H1 (cell line): ENCODE data around the gene MRPL27. TPM values are rescaled to one million over a fixed set of nuclear protein-coding genes. Genes with fewer than 3 reads are reported as not detected.

Source experiments
- CTCF ChIA-PET: fragments of 300-600 bp; sonication (Branson Sonifier 250); formaldehyde crosslinking; loops from one replicate; lab custom pipeline; 2021; ENCODE audit not compliant: partially characterized antibody; lab: Charles Lee
- POLR2A ChIA-PET: fragments of 300-600 bp; sonication (Branson Sonifier 250); formaldehyde crosslinking; loops from one replicate; lab custom pipeline; 2021; ENCODE audit warnings: inconsistent platforms; ENCODE audit not compliant: partially characterized antibody; lab: Charles Lee
- DNase-seq, 2 experiments: peaks; one replicate each; pipeline versions ENCODE4 v3.0.0 to v3.0.0-alpha.2; 2010 to 2022; ENCODE audit warnings: low spot score in 2 of 2, low read depth in 1 of 2, mixed read lengths in 1 of 2
- FAIRE-seq: peaks from 2 replicates; lab custom pipeline; 2011; peaks lifted over from hg19 to GRCh38; lab: Jason Lieb, UNC
- H2AFZ ChIP-seq: 2 replicates; pipeline ENCODE4 v1.8.1; 2012; ENCODE audit warnings: low read length, inconsistent platforms
- H2AK5ac ChIP-seq: 2 replicates; pipeline ENCODE4 v1.6.1; 2013; ENCODE audit warnings: low read depth, low read length
- H2BK120ac ChIP-seq: replicated peaks from 2 replicates; pipeline ENCODE3; 2013; ENCODE audit warnings: low read depth, low read length, inconsistent platforms
- H2BK12ac ChIP-seq: 2 replicates; pipeline ENCODE4 v1.6.1; 2013; ENCODE audit warnings: low read depth, low read length
- H2BK15ac ChIP-seq: 2 replicates; pipeline ENCODE4 v1.6.1; 2013; ENCODE audit warnings: low read length
- H2BK20ac ChIP-seq: 2 replicates; pipeline ENCODE4 v1.6.1; 2013; ENCODE audit warnings: low read length
- H2BK5ac ChIP-seq: 2 replicates; pipeline ENCODE4 v1.6.1; 2013; ENCODE audit warnings: low read depth, low read length
- H3K14ac ChIP-seq: 2 replicates; pipeline ENCODE4 v1.6.1; 2013; ENCODE audit warnings: inconsistent platforms; ENCODE audit not compliant: insufficient read length
- H3K18ac ChIP-seq: 2 replicates; pipeline ENCODE4 v1.6.1; 2013; ENCODE audit warnings: low read length; ENCODE audit errors: extremely low read depth
- H3K23ac ChIP-seq: 2 replicates; pipeline ENCODE4 v1.6.1; 2013; ENCODE audit warnings: inconsistent platforms; ENCODE audit not compliant: insufficient read length
- H3K23me2 ChIP-seq: 2 replicates; pipeline ENCODE4 v1.6.1; 2013; ENCODE audit warnings: low read depth, low read length
- H3K27ac ChIP-seq: 2 replicates; pipeline ENCODE4 v1.6.1; 2011; ENCODE audit warnings: low read depth, low read length, inconsistent platforms
- H3K27me3 ChIP-seq, 4 experiments: replicated peaks in 1 of 4; 1 replicate in 1 of 4; 2 replicates in 3 of 4; pipeline versions ENCODE4 v1.6.1 to v1.8.1; 2011 to 2013; ENCODE audit warnings: low read length in 3 of 4, mild to moderate bottlenecking in 3 of 4, inconsistent platforms in 2 of 4, mixed read lengths in 2 of 4, moderate library complexity in 1 of 4; ENCODE audit not compliant: control insufficient read depth in 3 of 4, insufficient read depth in 3 of 4; ENCODE audit errors: extremely low read depth in 1 of 4
- H3K36me3 ChIP-seq, 4 experiments: 2 replicates each; pipeline versions ENCODE4 v1.6.1 to v1.8.1; 2011 to 2013; ENCODE audit warnings: mild to moderate bottlenecking in 4 of 4, low read length in 3 of 4, moderate library complexity in 2 of 4, control low read depth in 1 of 4, inconsistent platforms in 1 of 4; ENCODE audit not compliant: insufficient read depth in 4 of 4, control insufficient read depth in 2 of 4
- H3K4ac ChIP-seq: replicated peaks from 2 replicates; pipeline ENCODE3; 2013; ENCODE audit warnings: low read length, low read depth, mixed read lengths, inconsistent platforms; ENCODE audit not compliant: insufficient read length
- H3K4me1 ChIP-seq, 4 experiments: replicated peaks in 1 of 4; 1 replicate in 1 of 4; 2 replicates in 3 of 4; pipeline versions ENCODE4 v1.6.1 to v1.8.1; 2011 to 2013; ENCODE audit warnings: low read length in 3 of 4, inconsistent platforms in 2 of 4, mixed read lengths in 1 of 4; ENCODE audit not compliant: insufficient read depth in 4 of 4, control insufficient read depth in 3 of 4
- H3K4me2 ChIP-seq, 2 experiments: 2 replicates each; pipeline versions ENCODE4 v1.6.1 to v1.8.1; 2011 to 2013; ENCODE audit warnings: low read depth in 2 of 2, low read length in 2 of 2, control low read depth in 1 of 2, inconsistent platforms in 1 of 2, mild to moderate bottlenecking in 1 of 2; ENCODE audit not compliant: insufficient read depth in 1 of 2
- H3K4me3 ChIP-seq, 4 experiments: fragments of 200-600, 300-600 bp in 1 of 4; sonication (generic), shearing (Covaris generic), sonication (Bioruptor Twin) in 1 of 4; 2 replicates each; pipeline versions ENCODE4 v1.5.1 to v1.8.1; 2011 to 2016; ENCODE audit warnings: low read length in 4 of 4, low read depth in 3 of 4, control low read depth in 2 of 4, inconsistent platforms in 2 of 4, mild to moderate bottlenecking in 2 of 4, mixed read lengths in 1 of 4, moderate library complexity in 1 of 4; ENCODE audit not compliant: insufficient read depth in 2 of 4; ENCODE audit errors: extremely low read depth in 1 of 4
- H3K56ac ChIP-seq: replicated peaks from 2 replicates; pipeline ENCODE3; 2013; ENCODE audit warnings: low read depth, mild to moderate bottlenecking, mixed read lengths, low read length, inconsistent platforms; ENCODE audit not compliant: insufficient read length
- H3K79me1 ChIP-seq: 2 replicates; pipeline ENCODE4 v1.6.1; 2013; ENCODE audit warnings: low read depth, low read length, control low read depth
- H3K79me2 ChIP-seq, 2 experiments: 2 replicates each; pipeline versions ENCODE4 v1.6.1 to v1.8.1; 2012 to 2013; ENCODE audit warnings: low read length in 2 of 2, mild to moderate bottlenecking in 2 of 2, inconsistent platforms in 1 of 2; ENCODE audit not compliant: insufficient read depth in 2 of 2, control insufficient read depth in 1 of 2
- H3K9ac ChIP-seq, 4 experiments: replicated peaks in 1 of 4; 1 replicate in 1 of 4; 2 replicates in 3 of 4; pipeline versions ENCODE4 v1.6.1 to v1.8.1; 2011 to 2013; ENCODE audit warnings: low read depth in 3 of 4, low read length in 3 of 4, control low read depth in 2 of 4, mild to moderate bottlenecking in 2 of 4, moderate library complexity in 2 of 4, inconsistent platforms in 1 of 4; ENCODE audit errors: extremely low read depth in 1 of 4
- H3K9me3 ChIP-seq, 2 experiments: 2 replicates each; pipeline versions ENCODE4 v1.6.1 to v1.8.1; 2012 to 2013; ENCODE audit warnings: mild to moderate bottlenecking in 2 of 2, moderate library complexity in 2 of 2, control low read depth in 1 of 2, inconsistent platforms in 1 of 2, low read depth in 1 of 2, low read length in 1 of 2, mixed read lengths in 1 of 2; ENCODE audit not compliant: insufficient read depth in 2 of 2
- H4K20me1 ChIP-seq, 2 experiments: replicated peaks in 1 of 2; 2 replicates each; pipeline versions ENCODE3 to v1.8.1; 2011 to 2013; ENCODE audit warnings: inconsistent platforms in 2 of 2, low read length in 2 of 2, mild to moderate bottlenecking in 1 of 2; ENCODE audit not compliant: insufficient read depth in 2 of 2, control insufficient read depth in 1 of 2
- H4K5ac ChIP-seq: 2 replicates; pipeline ENCODE4 v1.6.1; 2013; ENCODE audit warnings: low read length, low read depth, mixed read lengths, inconsistent platforms; ENCODE audit not compliant: insufficient read length
- H4K8ac ChIP-seq: 2 replicates; pipeline ENCODE4 v1.8.0; 2013; ENCODE audit warnings: mild to moderate bottlenecking, moderate library complexity, low read length, inconsistent platforms; ENCODE audit not compliant: insufficient read depth; ENCODE audit errors: extremely low read depth
- H4K91ac ChIP-seq: replicated peaks from 2 replicates; pipeline ENCODE3; 2013; ENCODE audit warnings: low read length, mixed read lengths, inconsistent platforms; ENCODE audit not compliant: insufficient read length
- JUND ChIP-seq: IDR thresholded peaks from 2 replicates; pipeline ENCODE4 v1.6.1; 2011; ENCODE audit warnings: mild to moderate bottlenecking, improper control_type of control experiment, low read length
- NRF1 ChIP-seq: IDR thresholded peaks from 2 replicates; pipeline ENCODE4 v1.6.1; 2011; ENCODE audit warnings: mild to moderate bottlenecking, low read depth, low read length, improper control_type of control experiment
- POU5F1 ChIP-seq: IDR thresholded peaks from 2 replicates; pipeline ENCODE4 v1.6.1; 2011; ENCODE audit warnings: low read depth, mild to moderate bottlenecking, low read length, moderate library complexity
- TBP ChIP-seq: IDR thresholded peaks from 2 replicates; pipeline ENCODE4 v1.6.1; 2011; ENCODE audit warnings: low read depth, low read length, improper control_type of control experiment
- ZNF274 ChIP-seq: IDR thresholded peaks from 2 replicates; pipeline ENCODE4 v1.7.0; 2012; ENCODE audit warnings: low read length, borderline replicate concordance; ENCODE audit errors: extremely low read depth
- WGBS, 2 experiments: shearing (Covaris generic) in 1 of 2; methylation state at CpG; one replicate each; pipeline versions ENCODE4 v1.1.6 to v1.1.7; 2013 to 2015; ENCODE audit warnings: low lambda C conversion rate in 2 of 2, mixed read lengths in 2 of 2, inconsistent platforms in 1 of 2, low coverage in 1 of 2, missing lambda C conversion rate in 1 of 2; ENCODE audit not compliant: insufficient replicate concordance in 2 of 2, insufficient coverage in 1 of 2, insufficient read length in 1 of 2; ENCODE audit errors: extremely low coverage in 1 of 2, missing lambda C conversion rate in 1 of 2; 5-methylcytosine and 5-hydroxymethylcytosine counted together
- polyA plus RNA-seq, 7 experiments: library from polyadenylated mRNA; depleted of rRNA in 3 of 7; stranded (reverse) in 5 of 7; unstranded in 2 of 7; fragments of >200 nt in 5 of 7; fragments of 200-250 nt in 2 of 7; gene quantifications; 1 replicate in 5 of 7; 2 replicates in 1 of 7; 4 replicates in 1 of 7; pipeline versions ENCODE4 v1.2.1 to v1.2.3, GENCODE V29; 2011 to 2013; ENCODE audit warnings: missing spikeins in 2 of 7, mixed read lengths in 2 of 7
- total RNA-seq: library from RNA; stranded (reverse); fragmentation: NEBNext Ultra II Directional; extraction: Animal tissue kit (Norgen Biotek cat#: 25700); gene quantifications from 2 replicates; pipeline ENCODE4 v1.2.1, GENCODE V29; 2021

Gene MRPL27
- total and polyA plus RNA-seq, 2 of the 8 experiments (the other 6 are each of a cell fraction or from before 2014, with no cell fraction given), result 75.6 to 135 TPM

DNA sequence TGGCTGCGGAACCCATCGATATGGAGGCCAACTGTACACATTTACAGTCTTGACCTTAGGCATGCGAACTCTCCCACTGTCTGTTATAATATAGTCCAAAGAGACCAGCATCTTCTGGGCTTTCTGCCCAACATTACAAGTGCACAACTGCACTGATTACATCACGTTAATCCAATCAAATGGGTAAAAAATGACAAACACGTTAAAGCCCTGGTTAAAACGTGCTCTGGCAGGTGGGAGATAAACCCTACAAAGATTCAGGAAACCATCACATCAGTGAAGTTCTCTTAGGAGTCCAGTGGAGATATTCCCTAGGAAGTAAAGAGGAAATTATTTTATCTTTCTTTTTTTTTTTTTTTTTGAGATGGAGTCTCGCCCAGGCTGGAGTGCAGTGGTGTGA, 50.7 kb downstream of the MRPL27 start:
- H2BK12ac ChIP-seq, result no peak overlapping the region
- H2BK15ac ChIP-seq, result no peak overlapping the region
- CTCF ChIA-PET, result interaction anchor here (0.9 to 1.5 kb wide), 7 partner anchors 10 to 207 kb away, joined by 3 to 5 read pairs (median 3); no protein-coding TSS in a partner anchor
- no peaks in the 10 kb centered on the region for H4K20me1 ChIP-seq
- no peak overlapping the region for H3K27ac ChIP-seq
- H3K27me3 ChIP-seq, result no peaks in the 10 kb centered on the region; a peak in 1 of 7 replicates
- no peak overlapping the region for H4K5ac ChIP-seq
- no peak overlapping the region for H2AK5ac ChIP-seq
- no peak overlapping the region for H4K8ac ChIP-seq
- H3K56ac ChIP-seq, result no peak overlapping the region
- no peak overlapping the region for H3K23ac ChIP-seq
- no peak overlapping the region for H3K18ac ChIP-seq
- H3K36me3 ChIP-seq, result no peaks in the 10 kb centered on the region
- no peaks in the 10 kb centered on the region for H3K9me3 ChIP-seq
- H2AFZ ChIP-seq, result no peak overlapping the region
- peaks cover 0 to 4% (median 0%) of the 10 kb centered on the region in 4 experiments; a peak in 3 of 7 replicates for H3K4me1 ChIP-seq
- POLR2A ChIA-PET, result no interaction called here
- H3K14ac ChIP-seq, result no peak overlapping the region
- no peak overlapping the region for H3K4ac ChIP-seq
- H3K23me2 ChIP-seq, result no peaks in the 10 kb centered on the region
- no peak overlapping the region for H4K91ac ChIP-seq
- no peak overlapping the region; the same call in 1 of the 2 replicates for H2BK20ac ChIP-seq
- WGBS, 2 experiments, result 88% methylated on average over 7 of the region's 7 CpGs; no CpG with 5 or more reads in 1 of the 2 experiments
- no peaks in the 10 kb centered on the region for H3K79me2 ChIP-seq
- H3K79me1 ChIP-seq, result no peaks in the 10 kb centered on the region
- DNase-seq, result no peak
- H3K4me2 ChIP-seq, result no peak overlapping the region
- no peak for FAIRE-seq
- no peak overlapping the region for H2BK120ac ChIP-seq
- TF ChIP-seq TBP, result no peak
- no peak for TF ChIP-seq JUND
- TF ChIP-seq NRF1, result no peak
- TF ChIP-seq POU5F1, result no peak
- no peak for TF ChIP-seq ZNF274
- H3K4me3 ChIP-seq, result no peak overlapping the region
- no peak overlapping the region for H3K9ac ChIP-seq
- no peak overlapping the region for H2BK5ac ChIP-seq
